ENCODE measurements around the gene DOK6. TPM values are rescaled to one million over a fixed set of nuclear protein-coding genes. Genes with fewer than 3 reads are reported as not detected.

The DOK6 gene
- total RNA-seq, 1 donor from 2014 or later, result not detected

DNA sequence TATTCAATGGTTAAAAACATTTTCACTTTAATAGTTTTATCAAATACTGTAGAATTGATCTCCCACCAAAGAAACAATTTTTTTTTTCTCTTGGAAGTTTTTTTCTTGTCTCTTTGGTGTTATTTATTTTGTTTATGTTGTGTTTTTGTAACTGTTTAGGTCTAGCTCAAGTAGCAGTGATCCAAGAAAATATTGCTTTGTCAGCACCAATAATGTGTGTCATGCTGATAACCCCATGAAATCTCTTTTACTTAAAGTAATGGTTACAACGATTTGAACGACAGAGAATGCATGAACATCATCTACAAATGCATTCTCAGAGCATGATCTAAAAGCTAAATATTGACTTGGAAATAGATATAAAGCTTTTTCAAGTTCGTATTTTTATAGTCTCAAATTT, 122.9 kb downstream of the DOK6 start:
- ATAC-seq (ENCODE audit: low read depth), result no peak
- Mint-ChIP-seq H3K4me3 (no peak overlapping the region), H3K36me3 (ENCODE audit: low read depth) (no peaks in the 10 kb centered on the region), H3K27me3 (no peaks in the 10 kb centered on the region), H3K9me3 (no peaks in the 10 kb centered on the region), H3K4me1 (no peaks in the 10 kb centered on the region), H3K27ac (no peak overlapping the region)
- ChIA-PET CTCF (no interaction called here), POLR2A (no interaction called here)
- TF ChIP-seq, protein P1, sequence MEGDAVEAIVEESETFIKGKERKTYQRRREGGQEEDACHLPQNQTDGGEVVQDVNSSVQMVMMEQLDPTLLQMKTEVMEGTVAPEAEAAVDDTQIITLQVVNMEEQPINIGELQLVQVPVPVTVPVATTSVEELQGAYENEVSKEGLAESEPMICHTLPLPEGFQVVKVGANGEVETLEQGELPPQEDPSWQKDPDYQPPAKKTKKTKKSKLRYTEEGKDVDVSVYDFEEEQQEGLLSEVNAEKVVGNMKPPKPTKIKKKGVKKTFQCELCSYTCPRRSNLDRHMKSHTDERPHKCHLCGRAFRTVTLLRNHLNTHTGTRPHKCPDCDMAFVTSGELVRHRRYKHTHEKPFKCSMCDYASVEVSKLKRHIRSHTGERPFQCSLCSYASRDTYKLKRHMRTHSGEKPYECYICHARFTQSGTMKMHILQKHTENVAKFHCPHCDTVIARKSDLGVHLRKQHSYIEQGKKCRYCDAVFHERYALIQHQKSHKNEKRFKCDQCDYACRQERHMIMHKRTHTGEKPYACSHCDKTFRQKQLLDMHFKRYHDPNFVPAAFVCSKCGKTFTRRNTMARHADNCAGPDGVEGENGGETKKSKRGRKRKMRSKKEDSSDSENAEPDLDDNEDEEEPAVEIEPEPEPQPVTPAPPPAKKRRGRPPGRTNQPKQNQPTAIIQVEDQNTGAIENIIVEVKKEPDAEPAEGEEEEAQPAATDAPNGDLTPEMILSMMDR (IDR thresholded peaks at IDR 0.05), result no peak
- intact Hi-C loops (cut with micrococcal nuclease), result no loop called here
- DNase-seq, result no peak

DNA sequence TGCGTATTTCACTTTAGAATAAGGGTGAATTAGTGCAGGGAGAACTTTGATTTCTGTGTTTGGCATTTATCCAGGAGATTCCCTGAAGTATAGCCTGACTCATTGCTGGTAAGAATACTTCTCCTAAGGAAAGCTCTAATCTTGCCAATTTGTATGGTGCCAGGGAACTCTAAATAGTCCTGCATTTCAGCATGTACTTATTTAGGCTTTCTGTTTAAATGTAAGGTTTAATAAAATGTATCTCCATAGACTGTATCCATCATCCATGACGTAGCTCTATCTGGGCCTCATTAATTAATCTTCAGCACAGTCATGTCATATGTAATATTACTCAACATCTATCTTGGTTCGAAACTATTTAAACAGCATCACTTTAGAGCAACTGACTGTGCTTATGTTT, 127.7 kb downstream of the DOK6 start:
- no peak for DNase-seq
- CTCF ChIA-PET, result no interaction called here
- H3K27me3 Mint-ChIP-seq, result no peaks in the 10 kb centered on the region
- no peak overlapping the region for H3K27ac Mint-ChIP-seq
- no peaks in the 10 kb centered on the region for H3K36me3 Mint-ChIP-seq (ENCODE audit: low read depth)
- H3K4me3 Mint-ChIP-seq, result no peak overlapping the region
- intact Hi-C loops (cut with micrococcal nuclease), result no loop called here
- no peak for ATAC-seq (ENCODE audit: low read depth)
- no peaks in the 10 kb centered on the region for H3K4me1 Mint-ChIP-seq
- no peaks in the 10 kb centered on the region for H3K9me3 Mint-ChIP-seq
- TF ChIP-seq, protein P1 (IDR thresholded peaks at IDR 0.05), result no peak
- POLR2A ChIA-PET, result no interaction called here

- H3K9me3 Mint-ChIP-seq, result no peaks in the 10 kb centered on the region
Measured at GRCh38 chr18:69529151-69529550, 128.5 kb downstream of the DOK6 start.

DNA sequence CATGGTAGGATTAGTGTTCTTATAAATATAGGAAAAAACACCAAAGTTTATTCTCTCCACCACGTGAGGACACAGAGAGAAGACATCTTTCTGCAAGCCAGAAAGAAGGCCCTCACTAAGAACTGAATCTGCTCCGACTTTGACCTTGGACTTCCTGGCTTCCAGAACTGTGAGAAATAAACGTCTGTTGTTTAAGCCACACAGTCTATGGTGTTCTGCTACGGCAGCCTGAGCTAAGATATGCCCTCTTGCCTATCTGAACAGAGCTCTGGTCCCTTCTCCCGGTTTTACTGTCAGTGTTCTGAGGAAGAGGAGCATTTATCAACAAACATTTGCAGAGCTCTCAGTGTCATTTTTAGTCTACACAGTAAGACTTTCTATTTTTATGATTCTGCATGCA, 131.3 kb downstream of the DOK6 start:
- H3K4me3 Mint-ChIP-seq, result no peak overlapping the region
- no peaks in the 10 kb centered on the region for H3K4me1 Mint-ChIP-seq

More at GRCh38 chr18:69529151-69529550, 128.5 kb downstream of the DOK6 start:
- POLR2A ChIA-PET, result no interaction called here
- Mint-ChIP-seq H3K4me3 (no peak overlapping the region), H3K36me3 (ENCODE audit: low read depth) (no peaks in the 10 kb centered on the region), H3K27ac (no peak overlapping the region), H3K27me3 (no peaks in the 10 kb centered on the region), H3K4me1 (no peaks in the 10 kb centered on the region)
- intact Hi-C loops (cut with micrococcal nuclease), result no loop called here
- no peak for DNase-seq
- TF ChIP-seq, protein P1 (IDR thresholded peaks at IDR 0.05), result no peak
- CTCF ChIA-PET, result no interaction called here
- ATAC-seq (ENCODE audit: low read depth), result no peak

GRCh38 chr18:69537183-69537582, 136.5 kb downstream of the DOK6 start:
- no peak for DNase-seq
- Mint-ChIP-seq H3K9me3 (no peaks in the 10 kb centered on the region), H3K36me3 (ENCODE audit: low read depth) (no peaks in the 10 kb centered on the region), H3K4me1 (no peaks in the 10 kb centered on the region), H3K27ac (no peak overlapping the region), H3K27me3 (no peaks in the 10 kb centered on the region), H3K4me3 (no peak overlapping the region)
- ChIA-PET CTCF (no interaction called here), POLR2A (no interaction called here)
- TF ChIP-seq, protein P1 (IDR thresholded peaks at IDR 0.05), result no peak
- ATAC-seq (ENCODE audit: low read depth), result no peak
- intact Hi-C loops (cut with micrococcal nuclease), result no loop called here

More for the DNA sequence above, 131.3 kb downstream of the DOK6 start:
- POLR2A ChIA-PET, result no interaction called here
- DNase-seq, result no peak
- TF ChIP-seq, protein P1 (IDR thresholded peaks at IDR 0.05), result no peak
- H3K27ac Mint-ChIP-seq, result no peak overlapping the region
- no peaks in the 10 kb centered on the region for H3K27me3 Mint-ChIP-seq
- no peaks in the 10 kb centered on the region for H3K36me3 Mint-ChIP-seq (ENCODE audit: low read depth)
- CTCF ChIA-PET, result no interaction called here
- intact Hi-C loops (cut with micrococcal nuclease), result no loop called here
- no peaks in the 10 kb centered on the region for H3K9me3 Mint-ChIP-seq
- no peak for ATAC-seq (ENCODE audit: low read depth)
